ENCODE data around the gene PTGFRN.
"Not testable (repeated sequence)": the region's sequence is repeated elsewhere in the genome, so short reads cannot be mapped to it uniquely, and the experiment has no call there.

PTGFRN gene

GRCh38 chr1:116916533-116917445 lies 7.1 kb downstream of the PTGFRN start:
- DNase-seq, result peak in 1 of 6 experiments; percentile 26

DNA sequence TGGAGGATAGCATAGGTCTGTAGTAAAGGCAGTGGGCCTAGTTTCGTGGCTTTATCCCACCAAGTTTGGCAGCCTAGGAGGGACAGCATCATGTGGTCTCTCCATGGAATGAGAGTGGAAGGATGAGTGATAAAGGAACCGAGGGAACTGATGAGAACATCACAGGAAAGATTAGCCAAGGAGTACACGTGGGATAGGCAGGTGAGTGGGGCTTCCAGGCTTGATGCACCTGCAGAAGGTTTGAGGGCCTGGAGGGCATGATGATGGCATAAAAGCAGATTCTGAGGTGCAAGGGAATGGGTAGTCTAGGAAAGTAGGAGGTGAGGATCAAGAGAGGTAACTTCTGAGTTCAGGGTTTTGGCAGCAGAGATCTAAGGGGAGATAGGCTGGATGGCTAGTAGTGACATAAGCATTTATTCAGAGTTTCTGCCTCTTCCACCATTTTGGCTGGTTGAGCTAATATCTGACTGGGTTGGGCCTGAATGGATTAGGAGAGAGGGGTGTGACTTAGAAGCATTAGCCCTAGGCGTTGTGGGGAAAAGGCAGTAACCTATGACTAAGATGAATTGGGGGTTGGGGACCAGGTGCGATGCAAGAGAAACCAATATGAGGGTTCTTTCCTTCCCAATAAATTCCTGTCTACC lies 9.1 kb downstream of the PTGFRN start:
- no peak for DNase-seq

DNA sequence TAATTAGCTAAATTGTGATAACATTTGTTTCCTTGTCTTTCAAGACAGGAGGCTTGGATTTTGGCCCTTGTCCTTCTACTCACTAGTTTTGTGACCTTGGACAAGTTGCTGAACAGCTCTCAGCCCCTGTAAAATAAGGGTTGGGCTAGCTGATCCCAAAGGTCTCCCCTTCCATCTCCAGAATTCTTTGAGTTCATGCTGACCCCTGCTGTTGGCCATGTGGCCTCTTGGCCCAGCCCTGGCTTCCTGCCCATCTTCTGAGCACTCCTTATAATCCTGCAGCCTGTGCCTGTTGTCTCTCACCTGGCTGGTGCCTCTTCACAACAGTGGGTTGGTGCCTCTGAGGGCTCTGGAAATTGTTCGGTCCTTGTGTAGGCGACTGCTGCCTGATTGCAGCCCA lies 10.1 kb downstream of the PTGFRN start:
- no peak for DNase-seq

- DNase-seq, result no peak
These were observed 10.5 kb downstream of the PTGFRN start for GRCh38 chr1:116920211-116920610.

DNA sequence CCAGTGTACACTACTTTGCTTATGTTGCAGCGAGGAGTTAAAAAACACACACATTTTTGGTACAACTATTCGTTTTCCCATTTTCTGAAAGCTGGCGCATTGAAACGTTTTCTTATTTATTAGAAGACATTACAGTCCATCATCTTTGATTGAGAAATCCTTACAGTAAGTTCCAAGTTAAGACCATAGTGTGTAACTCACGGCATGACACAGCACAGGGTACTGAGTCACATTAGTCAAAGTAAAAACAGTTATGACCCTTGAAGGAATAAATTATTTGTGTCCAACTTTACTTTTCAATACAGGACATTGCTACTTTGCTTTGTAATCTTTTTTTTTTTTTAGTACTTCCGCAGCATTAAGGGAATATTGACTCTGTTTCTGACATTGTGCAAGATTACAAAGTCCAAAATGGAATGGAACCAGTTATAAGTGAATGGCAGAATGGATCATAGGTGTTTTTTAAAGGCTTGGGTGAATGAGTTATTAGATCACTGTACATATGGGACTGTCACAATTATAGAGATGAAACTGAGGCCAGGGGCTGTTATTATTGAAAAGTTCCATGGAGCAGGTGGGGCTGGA lies 11.7 kb downstream of the PTGFRN start:
- no peak for DNase-seq

- DNase-seq, result no peak
These were observed 12.2 kb downstream of the PTGFRN start for GRCh38 chr1:116921937-116922336.

DNA sequence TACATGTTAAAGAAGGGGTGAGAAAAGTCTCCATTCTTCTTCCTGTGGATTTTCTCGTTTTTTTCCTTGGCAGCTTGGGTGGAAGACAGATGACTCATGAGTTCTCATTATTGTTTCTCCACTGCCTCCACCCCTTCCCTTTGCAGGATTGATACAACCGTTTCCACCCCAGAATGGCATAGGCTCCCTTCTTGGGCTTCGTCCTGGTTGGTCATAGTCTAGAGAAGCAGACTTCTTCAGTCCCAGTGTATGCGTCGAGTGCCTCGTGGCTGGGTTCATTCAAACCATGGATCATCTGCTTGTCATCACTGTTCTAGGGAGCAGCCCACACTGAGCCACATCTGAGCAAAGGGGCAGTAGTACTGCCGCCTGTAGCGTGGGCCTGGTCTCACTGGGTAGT lies 13.7 kb downstream of the PTGFRN start:
- no peak for DNase-seq

- DNase-seq, result no peak
These were observed 17.5 kb downstream of the PTGFRN start for GRCh38 chr1:116927049-116927798.

GRCh38 chr1:116929961-116930592 lies 20.4 kb downstream of the PTGFRN start:
- DNase-seq, result no peak

GRCh38 chr1:116931016-116931918 lies 21.6 kb downstream of the PTGFRN start:
- DNase-seq, result no peak

DNA sequence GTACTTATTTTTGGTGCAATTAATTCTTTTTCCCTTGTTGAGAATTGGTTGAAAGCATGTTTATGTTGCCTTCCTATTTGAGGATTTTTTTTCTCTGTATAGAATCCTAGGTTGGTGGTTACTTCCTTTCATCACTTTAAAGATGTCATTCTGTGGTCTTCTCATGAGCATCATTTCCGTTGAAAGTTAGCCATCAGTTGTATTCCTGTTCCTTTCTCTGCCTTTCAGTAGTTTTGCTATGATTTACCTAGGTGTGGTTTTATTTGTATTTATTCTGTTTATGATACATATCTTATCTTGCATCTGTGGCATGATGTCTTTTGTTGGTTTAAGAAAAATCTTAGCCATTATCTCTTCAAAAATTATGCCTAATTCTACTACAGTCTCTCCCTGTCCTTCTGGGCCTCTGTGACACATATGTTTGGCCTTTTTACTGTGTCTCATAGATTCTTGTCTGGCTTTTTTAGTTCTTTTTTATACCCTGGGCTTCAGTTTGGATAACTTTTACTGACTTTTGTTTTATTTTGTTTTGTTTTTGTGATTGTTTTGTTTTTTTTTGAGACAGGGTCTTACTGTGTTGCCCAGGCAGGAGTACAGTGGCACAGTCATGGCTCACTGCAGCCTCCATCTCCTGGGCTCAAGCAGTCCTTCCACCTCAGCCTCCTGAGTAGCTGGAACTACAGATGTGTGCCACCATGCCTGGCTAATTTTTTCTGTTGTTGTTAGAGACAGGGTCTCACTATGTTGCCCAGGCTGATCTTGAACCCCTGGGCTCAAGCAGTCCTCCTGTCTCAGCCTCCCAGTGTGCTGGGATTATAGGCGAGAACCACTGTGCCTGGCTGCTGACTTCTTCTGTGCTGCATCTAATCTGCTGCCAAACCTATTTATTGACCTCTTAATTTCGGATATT lies 24.1 kb downstream of the PTGFRN start:
- peak in 3 of 6 experiments; percentile 66 to 76 (median 69) for DNase-seq

GRCh38 chr1:116934586-116935207 lies 25.0 kb downstream of the PTGFRN start:
- peak in 3 of 6 experiments; percentile 7 to 56 (median 41) for DNase-seq

DNA sequence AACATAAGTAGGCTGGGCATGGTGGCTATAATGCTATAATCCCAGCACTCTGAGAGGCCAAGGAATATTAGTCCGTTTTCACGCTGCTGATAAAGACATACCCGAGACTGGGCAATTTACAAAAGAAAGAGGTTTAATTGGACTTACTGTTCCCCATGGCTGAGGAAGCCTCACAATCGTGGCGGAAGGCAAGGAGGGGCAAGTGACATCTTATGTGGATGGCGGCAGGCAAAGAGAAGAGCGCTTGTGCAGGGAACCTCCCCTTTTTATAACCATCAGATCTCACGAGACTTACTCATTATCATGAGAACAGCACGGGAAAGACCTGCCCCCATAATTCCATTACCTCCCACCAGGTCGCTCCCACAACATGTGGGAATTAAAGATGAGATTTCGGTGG lies 28.5 kb downstream of the PTGFRN start:
- DNase-seq, result no peak

GRCh38 chr1:116939780-116940543 lies 30.2 kb downstream of the PTGFRN start:
- DNase-seq, result not testable (repeated sequence)

GRCh38 chr1:116940814-116941599 lies 31.3 kb downstream of the PTGFRN start:
- no peak for DNase-seq

GRCh38 chr1:116941670-116942069 lies 32.0 kb downstream of the PTGFRN start:
- DNase-seq, result no peak

- DNase-seq, result peak in 2 of 6 experiments; percentile 12 to 18
These were observed 32.6 kb downstream of the PTGFRN start for GRCh38 chr1:116942344-116942743.

- DNase-seq, result no peak
These were observed 33.7 kb downstream of the PTGFRN start for GRCh38 chr1:116943438-116943837.
